ENCODE measurements around the gene C19orf47.

Gene C19orf47

GRCh38 chr19:40281381-40282208 is 66.6 kb downstream of the C19orf47 start:
- DNase-seq (ENCODE audit: low spot score): peak; percentile 25

GRCh38 chr19:40280608-40281221 is 67.5 kb downstream of the C19orf47 start:
- no peak for DNase-seq (ENCODE audit: low spot score)

GRCh38 chr19:40279761-40280607 is 68.2 kb downstream of the C19orf47 start:
- DNase-seq (ENCODE audit: low spot score): no peak

- peak; percentile 86 for DNase-seq (ENCODE audit: low spot score)
Measured at GRCh38 chr19:40279120-40279551, 69.1 kb downstream of the C19orf47 start.

- peak; percentile 49 for DNase-seq (ENCODE audit: low spot score)
Measured at GRCh38 chr19:40278361-40279035, 69.7 kb downstream of the C19orf47 start.

GRCh38 chr19:40277356-40278059 is 70.7 kb downstream of the C19orf47 start:
- no peak for DNase-seq (ENCODE audit: low spot score)

- DNase-seq (ENCODE audit: low spot score): no peak
Measured at GRCh38 chr19:40274585-40275544, 73.3 kb downstream of the C19orf47 start.

GRCh38 chr19:40273469-40274360 is 74.5 kb downstream of the C19orf47 start:
- DNase-seq (ENCODE audit: low spot score): no peak

GRCh38 chr19:40272261-40272660 is 75.9 kb downstream of the C19orf47 start:
- DNase-seq (ENCODE audit: low spot score): no peak

- no peak for DNase-seq (ENCODE audit: low spot score)
Measured at GRCh38 chr19:40271706-40272105, 76.5 kb downstream of the C19orf47 start.

GRCh38 chr19:40270362-40271089 is 77.7 kb downstream of the C19orf47 start:
- no peak for DNase-seq (ENCODE audit: low spot score)

Measured in GM03348 (cell line).